ENCODE results near the gene SLIT2. TPM values are rescaled to one million over a fixed set of nuclear protein-coding genes. Genes with fewer than 3 reads are reported as not detected.

SLIT2 gene
- total RNA-seq, 1 experiment from 2014 or later = not detected

- no peak for DNase-seq (ENCODE audit: extremely low read depth, low read depth)
Measured at GRCh38 chr4:20264688-20265087, 13.0 kb downstream of the SLIT2 start.

GRCh38 chr4:20265726-20266125 lies 14.0 kb downstream of the SLIT2 start:
- DNase-seq (ENCODE audit: extremely low read depth, low read depth) = no peak

GRCh38 chr4:20266215-20267082 lies 14.7 kb downstream of the SLIT2 start:
- no peak for DNase-seq (ENCODE audit: extremely low read depth, low read depth)

GRCh38 chr4:20268028-20268427 lies 16.3 kb downstream of the SLIT2 start:
- DNase-seq (ENCODE audit: extremely low read depth, low read depth) = no peak

GRCh38 chr4:20269320-20269719 lies 17.6 kb downstream of the SLIT2 start:
- DNase-seq (ENCODE audit: extremely low read depth, low read depth) = no peak

GRCh38 chr4:20271950-20272349 lies 20.2 kb downstream of the SLIT2 start:
- no peak for DNase-seq (ENCODE audit: extremely low read depth, low read depth)

GRCh38 chr4:20272411-20272872 lies 20.7 kb downstream of the SLIT2 start:
- DNase-seq (ENCODE audit: extremely low read depth, low read depth) = no peak

- no peak for DNase-seq (ENCODE audit: extremely low read depth, low read depth)
Measured at GRCh38 chr4:20273793-20274192, 22.1 kb downstream of the SLIT2 start.

GRCh38 chr4:20276848-20277247 lies 25.1 kb downstream of the SLIT2 start:
- DNase-seq (ENCODE audit: extremely low read depth, low read depth) = no peak

GRCh38 chr4:20278195-20278594 lies 26.5 kb downstream of the SLIT2 start:
- no peak for DNase-seq (ENCODE audit: extremely low read depth, low read depth)

- no peak for DNase-seq (ENCODE audit: extremely low read depth, low read depth)
Measured at GRCh38 chr4:20279381-20279780, 27.7 kb downstream of the SLIT2 start.

- no peak for DNase-seq (ENCODE audit: extremely low read depth, low read depth)
Measured at GRCh38 chr4:20281453-20281852, 29.7 kb downstream of the SLIT2 start.

GRCh38 chr4:20283039-20283438 lies 31.3 kb downstream of the SLIT2 start:
- no peak for DNase-seq (ENCODE audit: extremely low read depth, low read depth)

- no peak for DNase-seq (ENCODE audit: extremely low read depth, low read depth)
Measured at GRCh38 chr4:20284990-20285389, 33.3 kb downstream of the SLIT2 start.

GRCh38 chr4:20287246-20287645 lies 35.5 kb downstream of the SLIT2 start:
- DNase-seq (ENCODE audit: extremely low read depth, low read depth) = no peak

- no peak for DNase-seq (ENCODE audit: extremely low read depth, low read depth)
Measured at GRCh38 chr4:20288047-20288650, 36.4 kb downstream of the SLIT2 start.

GRCh38 chr4:20288846-20289512 lies 37.3 kb downstream of the SLIT2 start:
- no peak for DNase-seq (ENCODE audit: extremely low read depth, low read depth)

- no peak for DNase-seq (ENCODE audit: extremely low read depth, low read depth)
Measured at GRCh38 chr4:20289782-20290181, 38.1 kb downstream of the SLIT2 start.

GRCh38 chr4:20292739-20293138 lies 41.0 kb downstream of the SLIT2 start:
- no peak for DNase-seq (ENCODE audit: extremely low read depth, low read depth)

- no peak for DNase-seq (ENCODE audit: extremely low read depth, low read depth)
Measured at GRCh38 chr4:20297261-20297660, 45.6 kb downstream of the SLIT2 start.

GRCh38 chr4:20297783-20298182 lies 46.1 kb downstream of the SLIT2 start:
- no peak for DNase-seq (ENCODE audit: extremely low read depth, low read depth)

- no peak for DNase-seq (ENCODE audit: extremely low read depth, low read depth)
Measured at GRCh38 chr4:20298455-20298854, 46.8 kb downstream of the SLIT2 start.

All from NCI-H460 (cell line).